Activated CD4-positive, CD25-positive, alpha-beta regulatory T cell treated with anti-CD3 and anti-CD28 coated beads, Interleukin-2, amount 50 U/mL, for 16 hours (primary cell): Measurements from ENCODE around the gene PPP6R2.

Source experiments
- DNase-seq: peaks from one replicate; pipeline ENCODE4 v3.0.0-alpha.2; 2020; ENCODE audit warnings: low read depth, low spot score

PPP6R2 gene, protein sequence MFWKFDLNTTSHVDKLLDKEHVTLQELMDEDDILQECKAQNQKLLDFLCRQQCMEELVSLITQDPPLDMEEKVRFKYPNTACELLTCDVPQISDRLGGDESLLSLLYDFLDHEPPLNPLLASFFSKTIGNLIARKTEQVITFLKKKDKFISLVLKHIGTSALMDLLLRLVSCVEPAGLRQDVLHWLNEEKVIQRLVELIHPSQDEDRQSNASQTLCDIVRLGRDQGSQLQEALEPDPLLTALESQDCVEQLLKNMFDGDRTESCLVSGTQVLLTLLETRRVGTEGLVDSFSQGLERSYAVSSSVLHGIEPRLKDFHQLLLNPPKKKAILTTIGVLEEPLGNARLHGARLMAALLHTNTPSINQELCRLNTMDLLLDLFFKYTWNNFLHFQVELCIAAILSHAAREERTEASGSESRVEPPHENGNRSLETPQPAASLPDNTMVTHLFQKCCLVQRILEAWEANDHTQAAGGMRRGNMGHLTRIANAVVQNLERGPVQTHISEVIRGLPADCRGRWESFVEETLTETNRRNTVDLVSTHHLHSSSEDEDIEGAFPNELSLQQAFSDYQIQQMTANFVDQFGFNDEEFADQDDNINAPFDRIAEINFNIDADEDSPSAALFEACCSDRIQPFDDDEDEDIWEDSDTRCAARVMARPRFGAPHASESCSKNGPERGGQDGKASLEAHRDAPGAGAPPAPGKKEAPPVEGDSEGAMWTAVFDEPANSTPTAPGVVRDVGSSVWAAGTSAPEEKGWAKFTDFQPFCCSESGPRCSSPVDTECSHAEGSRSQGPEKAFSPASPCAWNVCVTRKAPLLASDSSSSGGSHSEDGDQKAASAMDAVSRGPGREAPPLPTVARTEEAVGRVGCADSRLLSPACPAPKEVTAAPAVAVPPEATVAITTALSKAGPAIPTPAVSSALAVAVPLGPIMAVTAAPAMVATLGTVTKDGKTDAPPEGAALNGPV

DNA sequence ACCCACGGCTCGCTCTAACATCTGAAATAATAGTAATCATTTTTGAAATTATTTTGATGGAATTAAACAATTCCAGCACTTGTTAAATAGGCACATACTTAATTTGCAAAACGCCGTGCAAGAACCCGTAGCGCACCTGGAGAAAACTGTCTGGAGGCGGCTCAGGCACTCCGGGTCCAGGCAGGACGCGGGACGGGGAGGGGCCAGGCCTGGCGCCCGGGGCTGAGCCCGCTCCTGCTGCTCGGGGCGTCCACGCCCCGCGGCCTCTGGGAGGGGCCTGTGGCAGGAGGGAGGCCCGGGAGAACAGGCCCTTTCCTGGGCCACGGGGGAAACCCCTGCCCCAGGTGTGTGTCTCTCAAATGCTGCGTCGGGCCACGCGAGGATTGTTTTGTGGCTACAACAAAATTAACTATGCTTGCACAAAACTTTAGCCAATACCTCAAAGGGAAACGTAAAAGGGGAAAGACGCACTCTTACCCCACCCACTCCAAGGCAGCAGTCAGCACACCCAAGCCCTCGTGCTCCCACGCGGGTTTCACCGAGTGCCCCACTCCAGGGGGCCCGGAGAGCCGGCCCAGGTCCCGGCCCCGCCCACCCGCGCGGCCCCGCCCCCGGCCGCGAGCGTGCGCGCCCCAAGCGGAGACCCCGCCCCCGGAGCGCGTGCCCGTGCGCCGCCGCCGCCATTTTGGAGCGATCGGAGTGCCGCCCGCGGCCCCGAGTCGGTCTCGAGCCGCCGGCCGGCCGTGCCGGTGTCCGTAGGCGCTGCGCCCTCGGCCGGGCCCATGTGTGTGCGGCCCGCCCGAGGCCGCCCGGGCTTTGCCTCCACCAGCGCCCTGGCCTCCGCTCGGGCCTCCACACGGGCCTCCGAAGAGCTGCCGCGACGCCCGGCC, at the start of gene PPP6R2:
PPP6R2 (plus strand) TSS at position 677 of the 890 bp plus-strand sequence. CDS start 50,582 bp downstream, outside the sequence.
- peak; percentile 79 for DNase-seq

DNA sequence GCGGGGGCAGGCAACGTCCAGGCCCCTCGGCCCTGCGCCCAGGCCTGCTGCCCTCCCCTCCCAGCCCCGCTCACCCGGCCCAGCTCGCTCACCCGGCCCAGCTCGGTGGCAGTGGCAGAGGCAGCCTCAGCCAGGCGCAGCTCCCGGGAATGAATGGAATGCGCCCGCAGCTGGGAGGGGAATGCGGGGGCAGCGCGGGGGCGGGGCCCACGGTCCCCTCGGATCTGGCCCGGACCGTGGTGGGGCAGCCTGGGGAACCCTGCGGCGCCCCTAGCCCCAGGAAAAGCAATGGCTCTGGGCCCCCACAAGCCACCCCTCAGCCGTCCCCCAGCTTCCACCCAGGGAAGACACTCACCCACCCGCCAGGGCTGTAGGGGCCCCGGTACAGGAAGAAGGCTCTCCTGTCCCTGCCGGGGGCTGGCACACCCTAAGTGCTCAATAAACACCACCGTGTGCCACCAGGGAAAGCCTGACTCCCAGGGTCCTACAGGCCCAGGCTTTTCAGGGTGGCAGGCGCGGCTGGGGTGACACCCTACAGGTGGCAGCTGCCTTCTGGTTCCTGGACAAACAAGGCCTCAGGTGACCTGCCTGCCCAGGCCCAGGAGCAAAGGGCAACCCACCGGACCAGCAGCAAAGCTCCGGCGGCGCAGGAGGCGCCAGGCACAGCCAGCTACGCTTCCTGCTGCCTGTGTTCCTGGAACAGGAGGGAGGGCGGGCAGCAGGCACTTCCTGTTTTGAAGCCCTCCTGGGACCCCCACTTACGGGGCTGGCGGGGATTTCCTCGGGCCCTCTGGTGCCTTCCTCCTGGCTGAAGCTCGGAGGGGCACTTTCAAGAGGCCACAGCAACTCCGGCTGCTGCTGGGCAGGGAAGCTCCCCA, 49.4 kb upstream of the PPP6R2 start:
- no peak for DNase-seq

DNA sequence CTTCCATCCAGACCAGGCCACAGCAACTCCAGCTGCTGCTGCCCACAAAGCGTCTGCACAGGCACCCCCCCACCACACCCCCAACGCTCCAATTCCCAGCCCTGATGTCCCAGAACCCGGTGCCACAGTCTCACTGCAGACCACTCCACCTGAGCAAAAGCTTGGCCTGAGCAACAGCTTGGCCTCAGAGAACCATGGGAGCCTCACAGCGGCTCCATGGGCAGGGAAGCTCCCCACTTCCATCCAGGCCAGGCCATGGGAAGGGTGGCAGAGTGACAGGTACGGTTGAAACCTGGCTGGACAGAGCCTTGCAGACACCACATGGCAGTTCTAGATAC, 48.8 kb upstream of the PPP6R2 start:
- no peak for DNase-seq

DNA sequence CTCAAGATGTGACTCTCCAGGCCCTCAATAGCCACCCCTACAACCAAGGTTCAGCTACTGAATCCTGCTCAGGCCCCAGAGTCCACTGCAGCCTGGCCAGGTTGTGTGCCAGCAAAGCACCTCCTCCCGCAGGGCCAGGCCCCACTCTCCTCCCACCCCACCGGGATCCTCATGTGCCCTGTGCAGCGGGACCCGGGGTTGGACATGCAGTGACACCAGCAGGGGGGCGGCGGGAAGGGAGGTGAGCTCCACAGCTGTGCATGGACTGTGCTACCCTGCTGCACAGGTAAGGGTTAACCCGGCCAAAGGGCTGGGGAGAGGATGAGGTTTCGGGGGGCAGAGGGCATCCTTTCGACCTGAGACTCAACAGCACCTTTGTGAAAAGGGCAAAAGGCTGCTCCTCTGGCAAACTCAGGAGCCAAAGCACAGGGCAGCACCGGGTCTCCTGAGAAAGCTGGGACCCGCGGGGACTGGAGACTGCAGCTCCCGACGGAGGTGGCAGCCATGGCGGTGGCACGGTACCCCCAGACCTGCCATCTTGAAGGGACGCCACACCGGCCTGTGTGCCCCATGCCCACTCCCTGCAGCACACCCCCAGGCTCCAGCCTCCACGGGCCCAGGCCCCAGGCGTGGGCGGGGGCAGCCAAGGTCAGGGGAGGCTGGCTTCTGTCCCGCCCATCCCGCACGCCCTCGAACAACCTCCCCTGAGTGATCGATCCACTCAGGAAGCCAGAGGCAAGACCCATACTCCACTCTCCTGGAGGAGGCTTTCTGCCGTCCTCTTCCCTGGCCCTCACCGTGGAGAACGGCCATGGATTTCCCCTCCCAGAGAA, 46.3 kb upstream of the PPP6R2 start:
- DNase-seq: no peak

DNA sequence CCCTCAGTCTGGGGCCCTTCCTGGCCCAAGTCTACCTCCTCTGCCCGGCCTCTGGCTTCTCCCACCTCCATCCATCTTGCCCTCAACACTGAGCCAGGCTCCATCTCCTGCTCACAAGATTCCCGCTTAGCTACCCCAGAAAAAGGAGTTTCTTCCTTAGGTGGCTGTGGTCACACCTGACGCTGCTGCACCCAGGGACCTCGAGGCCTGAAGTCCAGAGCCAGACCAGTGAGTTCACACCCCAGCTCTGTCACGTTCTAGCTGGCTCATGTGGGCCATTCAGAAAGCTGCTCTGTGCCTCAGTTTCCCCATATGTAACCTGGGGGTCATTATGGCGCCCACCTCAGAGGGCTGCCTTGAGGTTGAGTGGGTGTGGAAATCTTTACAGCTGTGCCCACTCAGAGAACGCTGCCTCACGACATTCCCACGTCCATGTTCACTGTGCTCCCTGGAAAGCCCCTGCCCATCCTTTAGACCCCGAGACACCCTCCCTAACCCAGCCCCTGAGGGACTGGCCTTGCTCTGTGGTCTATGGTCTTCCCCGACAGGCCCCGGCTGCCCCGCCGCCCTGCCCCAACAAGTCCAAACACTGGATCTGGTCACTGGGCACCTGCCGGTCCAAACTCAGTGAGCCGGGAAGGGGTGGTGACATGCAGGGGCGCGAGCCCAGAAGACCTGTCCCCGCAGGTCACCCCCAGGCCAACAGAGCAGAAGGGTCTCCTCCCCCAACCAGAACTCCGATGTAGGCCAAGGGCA, 45.4 kb upstream of the PPP6R2 start:
- DNase-seq: no peak

DNA sequence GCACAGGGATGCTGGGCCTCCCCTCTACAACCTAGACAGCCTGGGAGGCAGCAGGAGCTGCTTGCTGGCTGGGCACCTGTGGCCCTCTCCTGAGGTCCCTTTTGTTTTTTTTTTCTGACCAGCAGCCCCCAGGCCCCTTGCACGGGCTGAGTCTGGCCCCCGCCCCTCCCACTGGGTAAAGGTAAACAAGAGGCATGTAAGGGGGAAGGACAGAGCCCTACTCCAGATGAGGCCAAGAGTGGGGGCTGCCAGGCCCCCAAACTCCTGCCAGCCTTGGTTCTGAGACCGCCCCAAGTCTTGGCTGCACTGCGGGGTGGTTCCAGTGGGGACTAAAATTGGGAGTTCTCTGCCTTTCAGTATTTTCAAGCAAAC, 44.9 kb upstream of the PPP6R2 start:
- DNase-seq: no peak

DNA sequence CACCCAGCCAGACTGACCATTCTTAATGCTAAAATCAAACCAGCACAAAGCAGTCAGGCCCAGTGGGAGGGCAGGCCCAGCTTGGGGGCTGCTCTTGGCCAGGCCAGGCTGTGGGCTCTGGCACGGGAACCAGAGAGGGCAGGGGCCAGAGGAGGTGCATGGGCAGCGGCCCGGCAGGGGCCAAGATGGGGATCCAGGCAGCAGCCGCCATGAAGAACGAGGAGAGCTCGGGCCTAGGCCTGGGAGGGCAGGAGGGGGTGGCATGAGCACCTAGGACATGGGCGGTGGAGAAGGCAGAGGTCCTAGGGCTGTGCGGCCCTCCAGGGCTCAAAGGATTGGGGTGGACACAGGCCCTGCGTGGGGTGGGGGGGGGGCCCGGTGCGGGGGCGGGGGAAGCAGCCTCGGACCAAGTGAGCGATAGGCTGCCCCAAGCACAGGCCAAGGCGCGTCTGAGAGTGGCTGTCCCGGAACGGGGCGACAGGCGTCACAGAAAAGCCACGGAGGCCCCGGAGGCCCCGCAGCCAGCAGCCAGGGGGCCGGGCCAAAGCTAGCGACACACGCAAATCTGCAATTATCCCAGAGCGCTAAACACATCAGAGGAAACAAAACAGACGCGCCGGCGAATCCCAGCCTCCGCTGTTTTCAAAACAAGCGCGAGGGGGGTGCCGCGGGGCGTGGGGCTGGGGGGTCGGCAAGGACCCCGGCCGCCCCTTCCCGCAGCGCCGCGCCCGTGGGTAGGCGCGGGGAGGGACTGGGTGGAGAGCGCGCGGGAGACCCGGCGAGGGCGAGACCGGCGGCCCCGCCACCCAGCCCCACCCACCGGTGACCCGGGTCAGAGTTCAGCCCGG, 44.0 kb upstream of the PPP6R2 start:
- DNase-seq: no peak

DNA sequence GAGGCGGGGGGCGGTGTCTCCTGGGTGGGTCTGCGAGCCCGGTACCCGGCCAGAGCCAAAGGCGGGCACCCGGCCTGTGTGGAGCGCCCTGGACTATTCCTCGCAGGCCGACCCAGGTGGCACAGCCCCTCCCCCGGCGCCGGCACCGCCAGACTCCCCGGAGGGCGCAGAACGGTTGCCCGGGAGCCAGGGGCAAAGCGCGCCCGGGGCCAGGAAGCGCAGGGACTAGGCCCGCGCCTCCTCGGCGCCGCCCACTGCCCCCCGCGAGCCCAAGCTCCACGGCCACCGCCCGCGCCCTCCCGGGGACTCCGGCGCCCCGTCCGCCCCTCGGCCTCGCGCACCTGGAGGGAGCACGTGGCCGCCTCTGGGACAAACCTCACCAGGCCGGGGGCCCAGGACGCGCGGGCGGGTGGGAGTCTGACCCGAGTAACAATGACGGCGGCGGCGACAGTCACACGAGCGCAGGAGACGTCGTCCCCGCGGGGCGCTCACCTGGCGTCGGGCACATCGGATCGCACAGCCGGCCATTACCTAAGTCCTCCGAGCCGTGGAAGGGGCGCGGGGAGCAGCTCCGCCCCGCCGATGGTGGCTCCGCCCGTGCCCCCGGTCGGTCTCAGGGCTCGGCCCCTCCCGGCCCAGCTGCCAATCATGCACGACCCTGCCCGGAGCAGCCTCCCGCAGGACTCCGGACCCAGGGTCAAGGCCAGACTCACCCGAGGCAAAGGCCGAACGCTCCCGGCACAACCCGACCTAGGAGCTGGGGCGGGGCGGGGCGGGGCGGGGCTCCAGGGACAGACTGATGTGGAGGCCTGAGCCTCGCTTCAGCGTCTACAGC, 43.1 kb upstream of the PPP6R2 start:
- DNase-seq: no peak

DNA sequence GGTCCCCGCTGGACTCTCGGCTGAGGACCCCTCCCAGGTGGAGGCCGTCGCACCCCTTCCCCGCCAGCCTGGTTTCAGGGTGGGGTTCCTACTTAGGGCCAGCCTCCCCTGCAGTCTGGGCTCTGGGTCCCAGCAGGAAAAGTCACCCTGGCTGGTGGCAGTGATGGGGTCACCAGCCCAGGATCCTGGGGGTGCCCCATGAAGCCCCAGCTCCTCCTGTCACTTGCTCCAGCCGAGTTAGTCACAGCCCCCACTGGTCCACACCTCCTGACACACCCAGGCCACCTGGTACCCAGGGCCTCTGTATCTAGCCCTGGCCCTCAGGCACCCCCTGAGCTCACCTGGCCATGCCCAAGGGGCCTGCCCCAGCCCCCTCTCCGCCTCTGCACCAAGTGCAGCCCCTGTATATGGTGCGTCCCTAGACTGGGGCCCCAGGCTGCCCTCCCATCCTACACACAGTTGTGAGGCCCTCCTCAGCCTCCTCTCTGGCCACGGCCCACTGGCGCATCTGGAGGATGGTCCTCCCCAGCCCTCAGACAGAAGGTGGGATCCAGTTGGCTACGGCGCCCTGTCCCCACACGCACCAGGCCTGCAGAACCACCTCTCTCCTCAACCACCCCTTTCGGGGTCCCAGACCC, 42.4 kb upstream of the PPP6R2 start:
- DNase-seq: no peak

DNA sequence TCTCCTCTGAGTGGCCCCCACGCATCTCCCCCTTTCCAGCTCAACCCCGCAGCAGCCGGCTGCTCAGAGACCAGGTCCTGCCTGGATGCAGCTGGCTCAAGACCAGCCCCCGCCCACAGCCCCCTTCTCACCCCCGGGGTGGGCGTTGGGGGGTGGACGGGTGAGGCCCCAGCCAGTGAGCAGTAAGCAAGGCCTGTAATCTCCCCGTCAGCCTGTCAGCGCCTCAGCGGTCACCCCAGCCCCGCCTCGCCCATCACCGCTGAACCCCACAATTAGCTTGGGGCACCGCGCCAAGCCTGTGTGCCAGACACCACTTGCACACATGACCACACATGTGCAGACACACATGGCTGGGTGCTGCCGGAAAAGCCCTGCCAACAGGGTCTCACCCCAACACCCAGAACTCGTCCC, 41.5 kb upstream of the PPP6R2 start:
- DNase-seq: no peak

DNA sequence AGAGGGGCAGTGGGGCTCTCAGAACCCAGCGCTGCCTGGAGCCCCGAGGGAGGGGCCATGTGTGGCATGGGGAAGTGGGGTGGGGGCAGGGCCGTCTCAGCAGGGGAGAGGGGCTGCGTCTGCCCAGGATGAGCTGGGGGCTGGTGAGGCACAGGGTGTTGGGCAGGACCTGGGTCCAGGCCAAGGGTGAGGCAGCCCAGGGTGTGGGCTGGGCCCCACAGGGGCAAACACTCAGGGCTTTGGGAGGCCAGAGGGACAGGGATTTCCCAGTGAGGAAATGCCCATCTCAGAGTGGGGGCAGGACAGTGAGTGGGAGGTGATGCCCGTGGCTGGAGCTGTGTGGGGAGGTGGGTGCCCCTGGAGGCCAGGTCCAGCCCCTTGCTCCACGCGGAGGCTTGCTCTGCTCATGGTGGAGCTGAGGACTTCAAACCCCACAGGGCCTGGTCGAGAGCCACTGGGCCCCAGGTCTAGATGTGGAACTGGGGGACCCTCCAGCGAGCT, 41.0 kb upstream of the PPP6R2 start:
- DNase-seq: no peak

DNA sequence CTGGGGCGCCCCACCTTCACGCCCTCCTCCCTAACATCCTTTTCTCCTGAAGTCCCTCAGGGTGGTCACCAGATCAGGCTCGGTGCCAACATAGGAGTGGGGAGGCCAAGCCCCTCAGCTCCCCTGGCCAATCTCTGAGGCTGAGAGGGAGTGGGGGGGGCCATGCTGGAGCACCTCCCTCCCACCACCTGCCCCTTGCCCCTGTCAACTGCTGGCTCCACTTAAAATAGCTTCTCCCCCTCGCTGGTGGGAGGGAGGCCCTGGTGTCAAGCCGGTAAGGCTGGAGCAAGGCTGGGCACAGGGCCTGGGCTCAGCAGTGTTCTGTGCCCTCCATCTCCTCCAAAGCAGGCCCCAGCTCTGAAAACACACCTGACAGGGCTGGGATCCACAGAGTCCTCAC, 40.6 kb upstream of the PPP6R2 start:
- DNase-seq: no peak

DNA sequence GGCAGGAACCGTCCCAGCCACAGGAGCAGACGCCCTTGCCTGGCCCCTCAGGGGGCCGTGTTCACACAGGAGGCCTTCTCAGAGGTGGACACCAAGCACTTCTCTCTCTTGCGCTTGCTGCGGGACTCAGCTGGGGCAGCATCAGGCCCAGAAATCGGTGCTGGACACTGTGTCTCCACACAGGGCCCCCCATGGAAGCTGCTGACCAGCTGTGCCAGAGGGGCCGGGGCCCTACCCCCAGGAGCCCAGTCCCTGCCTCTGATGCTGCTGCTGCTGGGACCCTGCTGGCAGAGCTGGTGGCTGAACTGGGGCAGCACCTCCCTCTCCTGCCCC, 39.6 kb upstream of the PPP6R2 start:
- DNase-seq: no peak

DNA sequence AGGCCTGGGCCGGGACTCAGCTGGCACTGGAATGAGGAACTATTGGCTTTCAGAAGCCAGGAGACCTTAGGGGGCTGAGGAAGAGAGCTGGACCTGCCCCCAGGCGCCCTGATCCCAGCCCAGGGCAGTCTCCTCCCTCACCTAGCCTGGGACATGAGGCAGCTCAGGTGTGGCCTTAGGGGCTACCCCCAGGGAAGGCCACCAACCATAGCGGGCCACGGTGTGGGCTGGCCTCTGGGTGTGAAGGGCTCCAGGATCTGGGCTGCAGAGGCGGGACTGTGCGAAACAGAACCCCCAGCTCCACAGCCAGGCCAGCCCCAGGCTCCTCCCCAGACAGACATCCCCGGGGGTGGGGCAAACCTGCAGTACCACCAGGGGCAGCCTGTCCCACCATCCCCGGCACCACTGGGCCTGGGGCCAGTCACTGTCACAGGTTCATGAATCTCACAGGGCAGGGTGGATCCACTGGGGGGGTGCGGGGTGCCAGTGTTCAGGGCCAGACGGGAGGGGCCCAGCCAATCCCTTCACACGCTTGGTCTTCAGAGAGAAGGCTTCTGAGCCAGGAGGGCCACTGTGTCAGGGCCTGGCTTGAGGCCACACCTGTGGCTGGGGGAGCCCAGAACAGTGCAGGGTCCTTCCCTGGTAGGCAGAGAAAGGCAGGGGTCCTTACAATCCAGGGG, 39.1 kb upstream of the PPP6R2 start:
- DNase-seq: no peak

DNA sequence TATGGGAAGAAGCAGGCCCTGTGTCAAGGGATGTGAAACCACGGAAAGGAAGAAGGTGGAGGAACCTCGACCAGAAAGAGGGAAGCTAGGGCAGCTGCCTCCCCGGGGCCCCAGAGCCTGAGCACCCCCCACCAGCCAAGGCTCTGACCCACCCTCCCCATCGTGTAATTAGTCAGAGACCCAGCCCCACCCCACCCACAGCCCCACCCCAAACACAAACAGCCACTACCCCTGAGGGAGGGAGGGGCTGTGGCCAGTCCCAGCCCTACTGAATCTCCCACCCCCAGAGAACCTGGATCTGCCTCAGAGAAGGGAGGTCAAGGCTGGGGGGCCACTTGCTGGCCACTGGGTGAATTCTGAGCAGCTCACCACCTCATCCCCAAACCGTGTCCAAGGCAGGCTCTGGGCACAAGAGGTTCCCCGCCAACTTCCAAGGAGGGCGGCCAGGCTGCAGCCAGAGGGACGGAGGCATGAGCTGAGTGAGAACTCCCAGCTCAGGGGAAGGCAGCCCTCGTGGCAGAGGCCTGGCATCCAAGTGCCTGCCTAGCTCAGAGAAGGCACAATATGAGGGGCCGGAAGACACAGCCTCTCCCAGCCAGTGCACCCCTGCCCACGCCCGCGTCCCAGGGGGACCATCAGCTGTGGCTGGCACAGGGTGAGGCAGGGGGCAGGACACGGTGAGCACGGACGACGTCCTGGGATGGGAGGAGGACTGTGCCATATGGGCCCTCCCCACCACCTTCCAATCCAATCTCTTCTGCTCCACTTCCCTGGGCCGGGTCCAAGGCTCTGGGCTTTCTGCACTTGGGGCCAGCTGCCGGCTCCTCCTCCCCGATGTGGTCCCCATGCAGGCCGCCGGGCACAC, 38.4 kb upstream of the PPP6R2 start:
- DNase-seq: no peak
